HG02642 (cell line): ENCODE data around the gene FBXW12.

Experiments used
- ATAC-seq: cut with Tn5 transposase; IDR thresholded peaks from one replicate; pipeline ENCODE4 v1.9.1; 2021; ENCODE audit warnings: mild to moderate bottlenecking; ENCODE audit not compliant: unreplicated experiment, poor library complexity

FBXW12 gene

GRCh38 chr3:48432411-48433371 lies 60.7 kb downstream of the FBXW12 start:
- no peak for ATAC-seq

DNA sequence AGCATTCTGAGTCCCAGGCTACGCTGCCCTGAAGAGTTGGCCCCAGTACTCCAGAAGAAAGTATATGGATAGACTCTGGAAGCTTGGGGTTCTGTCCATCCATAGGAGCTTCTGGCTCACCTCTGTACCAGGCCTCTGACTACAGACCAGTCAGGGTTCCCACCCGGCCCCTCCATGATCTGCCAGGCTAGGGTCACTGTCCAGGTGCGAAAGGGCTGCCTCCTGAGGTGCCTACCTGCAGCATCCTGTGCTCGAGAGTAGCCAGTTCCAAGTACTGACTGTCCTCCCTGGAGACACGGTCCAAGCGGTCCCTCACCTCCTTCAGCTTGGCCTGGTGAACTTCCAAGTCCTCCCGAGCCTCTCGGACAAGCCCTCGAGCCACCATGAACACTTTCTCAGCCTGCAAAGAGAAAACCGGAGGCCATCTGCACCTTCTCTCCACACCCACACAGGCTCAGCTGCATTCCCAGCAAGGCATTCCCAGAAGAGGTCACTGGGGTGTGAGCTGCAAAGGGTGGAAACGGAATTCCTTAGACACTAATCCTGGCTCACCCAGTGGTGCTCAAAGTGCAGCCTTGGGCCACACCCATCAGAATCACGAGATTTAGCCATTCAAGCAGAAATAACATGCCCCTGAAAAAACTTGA lies 61.6 kb downstream of the FBXW12 start:
- ATAC-seq, result no peak

GRCh38 chr3:48434591-48435222 lies 62.7 kb downstream of the FBXW12 start:
- ATAC-seq, result no peak

DNA sequence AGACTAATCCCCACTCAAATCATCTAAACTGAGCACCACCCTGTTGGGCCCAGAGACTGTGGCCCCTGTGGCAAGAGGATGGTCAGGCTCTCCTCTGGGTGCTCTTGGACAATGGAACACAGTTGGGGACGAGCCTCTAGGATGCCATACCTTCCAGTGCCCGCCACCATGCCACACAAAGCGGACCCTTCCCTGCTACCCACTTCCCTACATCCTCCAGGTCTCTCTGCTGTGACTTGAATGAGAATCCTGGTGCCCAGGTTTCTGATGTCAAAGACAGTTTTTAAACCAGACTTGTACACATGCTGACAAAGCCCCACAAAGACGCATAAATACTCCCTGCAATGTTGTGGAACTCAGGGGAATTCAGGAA lies 63.2 kb downstream of the FBXW12 start:
- no peak for ATAC-seq

DNA sequence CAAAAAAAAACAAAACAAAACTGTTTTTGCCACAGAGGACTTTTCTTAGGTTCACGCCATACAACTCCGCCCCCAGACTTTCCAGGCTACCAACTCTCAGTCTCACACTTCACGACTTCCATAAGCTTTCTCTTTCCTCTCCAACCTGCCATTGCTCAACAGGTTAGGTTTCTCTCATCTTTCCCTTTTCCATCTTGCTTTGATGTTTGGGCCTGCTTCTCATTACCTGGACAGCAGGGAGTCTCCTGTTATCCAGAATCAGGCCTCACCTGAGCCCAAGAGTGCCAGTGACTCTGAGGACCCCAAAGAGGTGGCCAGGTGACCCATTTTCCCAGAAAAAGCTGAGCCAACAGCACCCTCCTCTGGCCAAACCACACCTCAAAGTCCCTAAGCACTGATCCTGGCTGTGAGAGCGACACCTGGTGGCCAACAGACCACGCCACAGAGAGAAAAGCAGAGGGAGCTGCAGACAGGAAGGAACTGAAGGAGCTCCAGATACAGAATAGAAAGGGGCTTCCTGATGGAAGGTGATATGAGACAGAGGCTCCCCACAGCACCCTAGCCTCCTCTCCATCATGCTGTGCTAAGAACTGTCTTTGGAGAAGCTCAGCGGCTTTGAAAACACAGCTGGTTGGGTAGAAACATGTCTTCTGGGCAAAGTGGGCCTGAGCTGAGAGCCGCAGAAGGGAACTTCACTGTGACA lies 63.9 kb downstream of the FBXW12 start:
- ATAC-seq, result no peak

GRCh38 chr3:48436477-48436787 lies 64.4 kb downstream of the FBXW12 start:
- no peak for ATAC-seq

GRCh38 chr3:48436855-48437254 lies 64.8 kb downstream of the FBXW12 start:
- ATAC-seq, result no peak

DNA sequence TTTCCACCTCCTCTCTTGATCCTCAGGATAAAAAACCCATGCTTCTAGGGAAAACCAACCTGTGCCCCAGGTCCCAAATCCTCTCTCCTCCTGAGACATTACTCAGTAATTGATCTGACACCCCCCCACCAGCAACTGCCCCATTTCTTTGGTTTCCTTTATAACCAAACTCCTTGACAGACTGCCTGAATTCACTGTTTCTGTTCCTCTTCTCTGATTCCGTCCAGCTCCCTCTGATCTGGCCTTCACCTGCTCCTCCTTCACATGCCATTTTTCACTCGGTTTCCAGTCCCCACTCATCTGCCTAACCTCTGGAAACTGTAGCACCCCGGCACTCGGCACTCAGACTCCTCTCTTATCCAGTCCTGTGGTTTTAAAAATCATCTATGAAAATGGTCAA lies 65.8 kb downstream of the FBXW12 start:
- ATAC-seq, result no peak

DNA sequence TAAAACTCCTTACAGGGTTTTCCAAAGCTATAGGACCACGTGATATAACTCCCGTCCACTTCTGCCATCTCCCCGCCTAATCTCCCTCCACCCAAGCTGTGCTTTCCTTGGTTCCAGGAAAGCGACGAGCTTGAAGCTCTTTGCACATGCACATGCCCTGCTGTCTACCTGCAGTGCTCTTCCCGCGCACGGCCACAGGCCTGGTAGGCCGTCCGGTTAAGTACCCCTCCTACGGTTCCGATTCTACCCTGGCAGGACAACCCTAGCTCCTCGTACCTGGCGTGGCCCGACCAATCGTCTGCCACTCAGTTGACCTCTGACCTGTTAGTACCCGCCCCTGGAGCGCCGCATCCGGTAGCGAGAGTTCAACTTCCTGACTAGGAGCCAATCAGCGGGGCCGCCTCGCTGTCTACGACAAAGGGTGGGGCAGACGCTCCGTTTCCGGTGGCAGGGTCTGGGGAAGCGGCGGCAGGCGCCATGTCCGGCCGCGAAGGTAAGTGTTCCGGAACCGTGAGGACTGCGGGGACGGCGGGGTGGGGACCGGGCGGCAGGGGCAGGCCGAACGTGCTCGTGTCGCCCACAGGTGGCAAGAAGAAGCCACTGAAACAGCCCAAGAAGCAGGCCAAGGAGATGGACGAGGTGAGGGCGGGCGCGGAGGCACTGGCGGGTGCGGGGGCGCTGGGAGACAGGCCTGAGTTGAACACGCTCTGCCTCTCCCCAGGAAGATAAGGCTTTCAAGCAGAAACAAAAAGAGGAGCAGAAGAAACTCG lies 68.0 kb downstream of the FBXW12 start, which contains the start of the genes CCDC51 and TMA7:
Gene CCDC51, minus strand, starts transcription at position 300 of the 770 bp plus-strand sequence. CDS start 4,991 bp downstream, outside the sequence.
Gene TMA7, plus strand, starts transcription at position 438 of the 770 bp plus-strand sequence. Its CDS starts 40 bp downstream, at position 478.
- peak; percentile 96 for ATAC-seq

DNA sequence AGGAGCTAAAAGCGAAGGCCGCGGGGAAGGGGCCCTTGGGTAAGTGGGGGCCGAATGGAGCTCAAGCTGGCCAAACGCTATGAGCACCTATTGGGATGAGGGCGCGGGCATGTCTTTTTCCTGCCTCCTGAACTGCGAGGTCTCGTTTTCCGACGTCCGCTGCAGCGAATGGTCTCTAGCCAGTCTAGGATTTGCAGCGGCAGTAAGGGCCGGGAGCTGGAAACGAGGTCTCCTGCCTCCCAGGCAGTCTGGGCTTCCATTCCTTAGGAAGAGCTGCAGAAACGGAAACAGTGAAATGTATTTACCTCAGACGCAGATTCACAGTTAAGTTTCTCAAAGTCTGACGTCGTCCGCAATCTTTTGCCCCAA lies 68.6 kb downstream of the FBXW12 start:
- peak; percentile 4 for ATAC-seq

DNA sequence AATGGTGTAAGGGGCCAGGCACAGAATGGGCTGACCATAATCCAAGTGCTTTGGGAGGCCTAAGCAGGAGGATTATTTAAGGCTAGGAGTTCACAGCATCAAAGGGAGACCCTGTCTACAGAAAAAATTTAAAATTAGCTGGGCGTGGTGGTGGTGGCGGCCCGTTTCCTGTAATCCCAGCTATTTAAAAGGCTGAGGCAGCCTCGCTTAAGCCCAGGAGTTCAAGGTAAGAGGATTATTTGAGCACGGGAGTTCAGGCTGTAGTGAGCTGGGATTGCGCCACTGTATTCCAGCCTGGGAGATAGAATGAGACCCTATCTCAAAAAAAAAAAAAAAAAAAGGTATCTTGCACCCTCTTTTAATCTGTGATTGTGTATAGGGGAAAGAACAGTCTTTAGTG lies 69.9 kb downstream of the FBXW12 start:
- no peak for ATAC-seq
